Naive thymus-derived CD4-positive, alpha-beta T cell (primary cell): Measurements from ENCODE around the gene CCDC187. TPM values are rescaled to one million over a fixed set of nuclear protein-coding genes. Genes with fewer than 3 reads are reported as not detected.

Source experiments
- ATAC-seq: fragments of 150-1000 bp; cut with Tn5 transposase; 2 replicates; pipeline ENCODE4 v1.10.0; 2021; ENCODE audit warnings: mild to moderate bottlenecking, moderate library complexity
- CTCF ChIA-PET: fragments of 350-600 bp; sonication (Branson Sonifier 250); formaldehyde crosslinking; loops from one replicate; lab custom pipeline; 2021; ENCODE audit warnings: antibody characterized with exemption; lab: Charles Lee
- POLR2A ChIA-PET: fragments of 350-600 bp; sonication (Branson Sonifier 250); formaldehyde crosslinking; loops from one replicate; lab custom pipeline; 2021; ENCODE audit warnings: antibody characterized with exemption, inconsistent platforms; lab: Charles Lee
- DNase-seq, 9 donors: peaks; one replicate each; pipeline versions ENCODE4 v3.0.0 to v3.0.0-alpha.2; 2020 to 2022; ENCODE audit warnings: mixed read lengths in 1 of 9
- H3K27ac ChIP-seq: one replicate; pipeline ENCODE4 v1.7.0; 2013; ENCODE audit warnings: mild to moderate bottlenecking, low read depth, low read length, moderate library complexity
- H3K27me3 ChIP-seq, 2 donors: one replicate each; pipeline ENCODE4 v1.7.0; 2013; ENCODE audit warnings: low read length in 2 of 2, mild to moderate bottlenecking in 2 of 2, moderate library complexity in 2 of 2; ENCODE audit not compliant: control insufficient read depth in 2 of 2, insufficient read depth in 2 of 2
- H3K36me3 ChIP-seq, 3 experiments: 1 replicate in 2 of 3; 2 replicates in 1 of 3; pipeline ENCODE4 v1.7.0; 2013; ENCODE audit warnings: low read length in 3 of 3, mild to moderate bottlenecking in 3 of 3, moderate library complexity in 1 of 3; ENCODE audit not compliant: insufficient read depth in 3 of 3, control insufficient read depth in 2 of 3
- H3K4me1 ChIP-seq, 2 donors: one replicate each; pipeline ENCODE4 v1.7.0; 2013; ENCODE audit warnings: low read length in 2 of 2, mild to moderate bottlenecking in 2 of 2, moderate library complexity in 1 of 2; ENCODE audit not compliant: control insufficient read depth in 2 of 2, insufficient read depth in 2 of 2
- H3K4me3 ChIP-seq: 2 replicates; pipeline ENCODE4 v1.7.0; 2013; ENCODE audit warnings: mild to moderate bottlenecking, low read length
- H3K9me3 ChIP-seq, 3 experiments: 1 replicate in 2 of 3; 2 replicates in 1 of 3; pipeline ENCODE4 v1.7.0; 2013; ENCODE audit warnings: low read length in 3 of 3; ENCODE audit not compliant: control insufficient read depth in 2 of 3
- H3K27ac Mint-ChIP-seq, 9 donors: one replicate each; pipeline ENCODE4 v1.8.0; 2020 to 2022; ENCODE audit warnings: mixed read lengths in 9 of 9, mild to moderate bottlenecking in 8 of 9, moderate library complexity in 5 of 9, inconsistent platforms in 2 of 9
- H3K27me3 Mint-ChIP-seq, 5 donors: one replicate each; pipeline ENCODE4 v1.8.0; 2021 to 2022; ENCODE audit warnings: mixed read lengths in 5 of 5, mild to moderate bottlenecking in 1 of 5
- H3K36me3 Mint-ChIP-seq, 5 donors: one replicate each; pipeline ENCODE4 v1.8.0; 2020 to 2022; ENCODE audit warnings: mixed read lengths in 5 of 5, mild to moderate bottlenecking in 3 of 5, inconsistent platforms in 1 of 5
- H3K4me1 Mint-ChIP-seq, 7 donors: one replicate each; pipeline ENCODE4 v1.8.0; 2020 to 2022; ENCODE audit warnings: mixed read lengths in 7 of 7, mild to moderate bottlenecking in 3 of 7, inconsistent platforms in 1 of 7
- H3K4me3 Mint-ChIP-seq, 10 donors: one replicate each; pipeline ENCODE4 v1.8.0; 2020 to 2022; ENCODE audit warnings: mild to moderate bottlenecking in 10 of 10, mixed read lengths in 10 of 10, moderate library complexity in 6 of 10, inconsistent platforms in 2 of 10
- H3K9me3 Mint-ChIP-seq, 11 donors: one replicate each; pipeline ENCODE4 v1.8.0; 2020 to 2022; ENCODE audit warnings: mixed read lengths in 11 of 11, mild to moderate bottlenecking in 4 of 11, inconsistent platforms in 1 of 11, moderate library complexity in 1 of 11
- intact Hi-C, 2 donors: fragments of 100-400 bp; cut with micrococcal nuclease; formaldehyde crosslinking; loops; one replicate each; pipeline ENCODE4 v1.15.1; 2023
- polyA plus RNA-seq, 2 donors: library from polyadenylated mRNA; unstranded; fragments of 300-500 nt; fragmentation: Illumina TruSeq; gene quantifications; one replicate each; pipeline ENCODE4 v1.2.3, GENCODE V29; 2021
- total RNA-seq, 6 experiments: library from RNA in 5 of 6; stranded (reverse) in 5 of 6; gene quantifications; 1 replicate in 5 of 6; 2 replicates in 1 of 6; pipeline ENCODE4 v1.2.3 and lab custom pipeline; 2021 to 2026

Gene CCDC187
- total and polyA plus RNA-seq, 7 experiments from 2014 or later: 0.10 TPM; not detected in 6

- DNase-seq (no peak), ATAC-seq (no peak)
- Histone ChIP-seq H3K4me3 (no peak overlapping the region), H3K27me3 (peaks cover 0 to 2% of the 10 kb centered on the region in 2 donors), H3K36me3 (no peaks in the 10 kb centered on the region), H3K27ac (no peak overlapping the region), H3K9me3 (no peaks in the 10 kb centered on the region), H3K4me1 (no peaks in the 10 kb centered on the region)
- Mint-ChIP-seq H3K36me3 (no peaks in the 10 kb centered on the region), H3K4me1 (no peaks in the 10 kb centered on the region), H3K4me3 (no peak overlapping the region), H3K27me3 (peaks cover 0 to 7% (median 0%) of the 10 kb centered on the region in 5 donors), H3K27ac (no peak overlapping the region), H3K9me3 (no peaks in the 10 kb centered on the region)
- ChIA-PET CTCF (no interaction called here), POLR2A (no interaction called here)
- intact Hi-C loops: no loop called here
These were observed 29.7 kb downstream of the CCDC187 start for GRCh38 chr9:136273921-136274785.

GRCh38 chr9:136273244-136273865, 30.5 kb downstream of the CCDC187 start:
- H3K27me3 ChIP-seq: peaks cover 0 to 2% of the 10 kb centered on the region in 2 donors
- intact Hi-C loops: no loop called here
- H3K4me1 ChIP-seq: no peaks in the 10 kb centered on the region
- DNase-seq: no peak
- CTCF ChIA-PET: no interaction called here
- POLR2A ChIA-PET: no interaction called here
- no peak overlapping the region for H3K4me3 ChIP-seq
- Mint-ChIP-seq H3K4me3 (no peak overlapping the region), H3K27ac (no peak overlapping the region), H3K9me3 (no peaks in the 10 kb centered on the region), H3K27me3 (peaks cover 0 to 10% (median 0%) of the 10 kb centered on the region in 5 donors), H3K36me3 (no peaks in the 10 kb centered on the region), H3K4me1 (peaks cover 0 to under 1% (median 0%) of the 10 kb centered on the region in 7 donors)
- no peak for ATAC-seq
- no peak overlapping the region for H3K27ac ChIP-seq
- H3K36me3 ChIP-seq: no peaks in the 10 kb centered on the region
- no peaks in the 10 kb centered on the region for H3K9me3 ChIP-seq

GRCh38 chr9:136270173-136270705, 33.7 kb downstream of the CCDC187 start:
- H3K4me1 Mint-ChIP-seq: peaks cover 0 to 14% (median 3%) of the 10 kb centered on the region in 7 donors
- ATAC-seq: no peak
- H3K9me3 Mint-ChIP-seq: no peaks in the 10 kb centered on the region
- DNase-seq: no peak
- peaks cover 0 to 14% (median 0%) of the 10 kb centered on the region in 5 donors for H3K27me3 Mint-ChIP-seq
- intact Hi-C loops: no loop called here
- H3K4me3 Mint-ChIP-seq: no peak overlapping the region
- Histone ChIP-seq H3K27me3 (no peaks in the 10 kb centered on the region), H3K27ac (no peak overlapping the region), H3K4me1 (peaks cover 4 to 7% of the 10 kb centered on the region in 2 donors), H3K36me3 (no peaks in the 10 kb centered on the region), H3K4me3 (no peak overlapping the region), H3K9me3 (no peaks in the 10 kb centered on the region)
- CTCF ChIA-PET: no interaction called here
- POLR2A ChIA-PET: no interaction called here
- no peaks in the 10 kb centered on the region for H3K36me3 Mint-ChIP-seq
- no peak overlapping the region for H3K27ac Mint-ChIP-seq

- POLR2A ChIA-PET: no interaction called here
- DNase-seq: no peak
- H3K9me3 Mint-ChIP-seq: no peaks in the 10 kb centered on the region
- ATAC-seq: no peak
- H3K4me3 Mint-ChIP-seq: peak overlapping the region in 4 of 10 donors; percentile 66 to 84 (median 75)
- H3K4me3 ChIP-seq: no peak overlapping the region
- CTCF ChIA-PET: interaction anchor here (1.2 kb wide), 1 partner anchor 10 kb away, joined by 4 read pairs; no protein-coding TSS in a partner anchor
- H3K9me3 ChIP-seq: no peaks in the 10 kb centered on the region
- H3K27me3 ChIP-seq: no peaks in the 10 kb centered on the region
- no peak overlapping the region for H3K27ac ChIP-seq
- H3K36me3 Mint-ChIP-seq: no peaks in the 10 kb centered on the region
- no peaks in the 10 kb centered on the region for H3K36me3 ChIP-seq
- peaks cover 0 to 14% (median 0%) of the 10 kb centered on the region in 5 donors for H3K27me3 Mint-ChIP-seq
- intact Hi-C loops: loop anchor here in 1 of 2 donors (5.0 kb wide), 2 partner anchors 161 to 214 kb away; partner anchors contain the start of gene SEC16A
- peaks cover 0 to 14% (median 3%) of the 10 kb centered on the region in 7 donors for H3K4me1 Mint-ChIP-seq
- H3K27ac Mint-ChIP-seq: no peak overlapping the region
- H3K4me1 ChIP-seq: peaks cover 4 to 7% of the 10 kb centered on the region in 2 donors
These were observed 35.2 kb downstream of the CCDC187 start for GRCh38 chr9:136268735-136269134.

- Histone ChIP-seq H3K9me3 (no peaks in the 10 kb centered on the region), H3K4me1 (peaks cover 4 to 7% of the 10 kb centered on the region in 2 donors), H3K27ac (no peak overlapping the region), H3K27me3 (no peaks in the 10 kb centered on the region), H3K4me3 (no peak overlapping the region), H3K36me3 (no peaks in the 10 kb centered on the region)
- Mint-ChIP-seq H3K27me3 (peaks cover 0 to 14% (median 0%) of the 10 kb centered on the region in 5 donors), H3K4me3 (peak overlapping the region; percentile 17 to 84 (median 78)), H3K9me3 (no peaks in the 10 kb centered on the region), H3K4me1 (peaks cover 0 to 14% (median 3%) of the 10 kb centered on the region in 7 donors), H3K36me3 (no peaks in the 10 kb centered on the region), H3K27ac (peak overlapping the region in 4 of 9 donors; percentile 21 to 57 (median 35))
- ATAC-seq (no peak), DNase-seq (no peak)
- POLR2A ChIA-PET: interaction anchor here (0.6 to 1.2 kb wide), 2 partner anchors 7 to 28 kb away, joined by 3 read pairs; no protein-coding TSS in a partner anchor
- intact Hi-C loops: loop anchor here in 1 of 2 donors (5.0 kb wide), 2 partner anchors 161 to 214 kb away; partner anchors contain the start of gene SEC16A
- CTCF ChIA-PET: interaction anchor here (0.5 to 1.2 kb wide), 2 partner anchors 11 to 38 kb away, joined by 3 to 4 read pairs; no protein-coding TSS in a partner anchor
These were observed 35.6 kb downstream of the CCDC187 start for GRCh38 chr9:136268318-136268717.
